Ishikawa (cell line): ENCODE measurements around the gene DHX30.

Experiments
- CEBPB ChIP-seq: IDR thresholded peaks from 2 replicates; pipeline ENCODE4 v1.6.1; 2012
- CREB1 ChIP-seq: IDR thresholded peaks from 2 replicates; pipeline ENCODE4 v1.6.1; 2012; ENCODE audit warnings: low read depth
- EGR1 ChIP-seq: IDR thresholded peaks from 2 replicates; pipeline ENCODE4 v1.6.1; 2012
- EP300 ChIP-seq: IDR thresholded peaks from 2 replicates; pipeline ENCODE4 v1.6.1; 2012; ENCODE audit warnings: borderline replicate concordance
- FOXM1 ChIP-seq: IDR thresholded peaks from 2 replicates; pipeline ENCODE4 v1.6.1; 2012; ENCODE audit warnings: low read depth, borderline replicate concordance
- MAX ChIP-seq: IDR thresholded peaks from 2 replicates; pipeline ENCODE4 v1.6.1; 2012
- NFIC ChIP-seq: IDR thresholded peaks from 2 replicates; pipeline ENCODE4 v1.6.1; 2012
- RAD21 ChIP-seq: IDR thresholded peaks from 2 replicates; pipeline ENCODE4 v1.6.1; 2012; ENCODE audit warnings: low read depth
- REST ChIP-seq: IDR thresholded peaks from 2 replicates; pipeline ENCODE4 v1.6.1; 2012; ENCODE audit warnings: low read depth, mild to moderate bottlenecking
- TAF1 ChIP-seq: IDR thresholded peaks from 2 replicates; pipeline ENCODE4 v1.6.1; 2012; ENCODE audit warnings: low read depth, mild to moderate bottlenecking
- TCF12 ChIP-seq: IDR thresholded peaks from 2 replicates; pipeline ENCODE4 v1.6.1; 2012; ENCODE audit warnings: low read depth
- TEAD4 ChIP-seq: IDR thresholded peaks from 2 replicates; pipeline ENCODE4 v1.6.1; 2012
- USF1 ChIP-seq: IDR thresholded peaks from 2 replicates; pipeline ENCODE4 v1.6.1; 2012
- YY1 ChIP-seq: IDR thresholded peaks from 2 replicates; pipeline ENCODE4 v1.6.1; 2012; ENCODE audit warnings: low read depth
- ZBTB7A ChIP-seq: IDR thresholded peaks from 2 replicates; pipeline ENCODE4 v1.6.1; 2012; ENCODE audit warnings: low read depth

The DHX30 gene

GRCh38 chr3:47892286-47893040 lies 89.5 kb downstream of the DHX30 start:
- TF ChIP-seq RAD21 (no peak), FOXM1 (no peak), ZBTB7A (no peak), TAF1 (no peak), YY1 (no peak), CEBPB (no peak), NFIC (no peak), EGR1 (no peak), USF1 (no peak), EP300 (no peak), TEAD4 (no peak), CREB1 (no peak), REST (no peak), MAX (no peak), TCF12 (no peak)

GRCh38 chr3:47895241-47895640 lies 92.3 kb downstream of the DHX30 start:
- TF ChIP-seq EP300 = no peak
- no peak for TF ChIP-seq MAX
- no peak for TF ChIP-seq YY1
- TF ChIP-seq CREB1 = no peak
- TF ChIP-seq CEBPB = no peak
- no peak for TF ChIP-seq RAD21
- TF ChIP-seq NFIC = no peak
- no peak for TF ChIP-seq TAF1
- TF ChIP-seq TCF12 = no peak
- TF ChIP-seq USF1 = no peak
- no peak for TF ChIP-seq EGR1
- TF ChIP-seq ZBTB7A = no peak
- TF ChIP-seq TEAD4 = no peak
- TF ChIP-seq REST = no peak
- no peak for TF ChIP-seq FOXM1

- TF ChIP-seq REST (no peak), RAD21 (no peak), USF1 (no peak), CREB1 (no peak), TCF12 (no peak), EGR1 (no peak)
Measured at GRCh38 chr3:47896736-47897135, 93.8 kb downstream of the DHX30 start.

- TF ChIP-seq TAF1 (no peak), NFIC (no peak), EGR1 (no peak), FOXM1 (no peak), TEAD4 (no peak), TCF12 (no peak), CREB1 (no peak)
Measured at GRCh38 chr3:47897954-47898353, 95.0 kb downstream of the DHX30 start.
